ENCODE results near the gene RAPGEF4.
"Not testable (repeated sequence)": the region's sequence is repeated elsewhere in the genome, so short reads cannot be mapped to it uniquely, and the experiment has no call there.

The RAPGEF4 gene

DNA sequence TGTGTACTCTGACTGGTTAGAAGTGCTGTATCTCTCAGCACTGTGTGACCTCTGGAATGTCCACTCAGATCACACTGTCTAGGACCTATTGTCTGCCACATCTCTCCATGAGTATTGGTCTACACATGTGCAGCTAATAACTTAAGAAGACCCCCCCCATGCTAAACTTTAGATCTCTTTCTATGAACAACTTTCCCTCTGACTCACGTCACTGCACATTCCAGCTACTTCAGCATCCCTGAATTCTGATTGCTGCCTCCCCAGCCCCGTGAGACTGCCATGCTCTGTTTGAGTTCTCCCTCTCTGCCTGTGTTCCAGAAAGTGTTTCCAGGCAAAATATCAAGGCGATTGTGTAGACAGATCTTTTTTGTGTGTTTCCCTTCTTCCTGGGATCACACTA is 41.8 kb downstream of the RAPGEF4 start:
- no peak for DNase-seq

GRCh38 chr2:172782506-172783164 is 47.0 kb downstream of the RAPGEF4 start:
- no peak for DNase-seq

GRCh38 chr2:172783165-172783898 is 47.7 kb downstream of the RAPGEF4 start:
- DNase-seq, result no peak

- no peak for DNase-seq
Observed at GRCh38 chr2:172788871-172789270, 53.2 kb downstream of the RAPGEF4 start.

- DNase-seq, result no peak
Observed at GRCh38 chr2:172790404-172790803, 54.8 kb downstream of the RAPGEF4 start.

GRCh38 chr2:172791953-172792352 is 56.3 kb downstream of the RAPGEF4 start:
- DNase-seq, result no peak

DNA sequence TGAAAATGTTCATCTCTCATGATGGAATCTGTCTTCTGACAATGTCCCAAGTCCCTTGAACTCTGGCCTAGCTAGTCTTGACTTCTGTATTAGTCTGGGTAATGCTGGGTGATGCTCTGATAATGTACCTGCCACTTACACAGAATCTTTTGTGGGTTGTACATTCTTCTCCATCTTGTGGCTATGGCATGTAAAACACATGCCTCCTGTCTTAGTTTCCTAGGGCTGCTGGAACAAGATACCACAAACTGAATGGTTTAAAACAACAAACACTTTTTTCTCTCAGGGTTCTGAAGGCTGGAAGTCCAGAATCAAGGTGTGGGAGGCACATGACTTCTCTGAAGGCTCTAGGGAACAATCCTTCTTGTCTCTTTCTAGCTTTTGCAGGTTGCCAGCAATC is 57.1 kb downstream of the RAPGEF4 start:
- no peak for DNase-seq

DNA sequence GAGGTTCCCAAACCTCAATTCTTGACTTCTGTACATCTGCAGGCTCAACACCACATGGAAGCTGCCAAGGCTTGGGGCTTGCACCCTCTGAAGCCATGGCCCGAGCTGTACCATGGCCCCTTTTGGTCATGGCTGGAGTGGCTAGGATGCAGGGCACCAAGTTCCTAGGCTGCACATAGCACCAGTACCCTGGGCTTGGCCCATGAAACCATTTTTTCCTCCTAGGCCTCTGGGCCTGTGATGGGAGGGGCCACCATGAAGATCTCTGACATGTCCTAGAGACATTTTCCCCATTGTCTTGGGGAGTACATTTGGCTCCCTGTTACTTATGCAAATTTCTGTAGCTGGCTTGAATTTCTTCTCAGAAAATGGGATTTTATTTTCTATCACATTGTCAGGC is 67.7 kb downstream of the RAPGEF4 start:
- DNase-seq, result not testable (repeated sequence)

DNA sequence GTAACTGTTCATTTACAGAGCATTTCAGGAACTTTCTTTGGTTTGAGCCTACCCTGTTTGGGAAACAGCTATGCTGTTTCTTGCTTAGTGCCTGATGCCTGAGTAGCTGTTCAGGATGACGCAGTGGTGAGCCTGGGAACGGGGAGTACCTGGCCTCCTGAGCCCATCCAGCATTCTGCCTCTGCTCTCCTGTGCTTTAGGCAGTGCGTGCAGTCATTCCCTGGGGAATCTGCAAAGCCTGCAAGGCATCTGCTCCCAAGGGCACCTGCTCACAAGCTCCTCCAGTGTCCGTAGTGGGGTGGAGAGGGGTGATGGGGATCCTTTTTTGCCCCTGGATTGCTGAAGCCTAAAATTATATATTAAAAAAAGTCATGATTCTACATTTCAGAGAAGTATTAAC is 68.8 kb downstream of the RAPGEF4 start:
- no peak for DNase-seq

DNA sequence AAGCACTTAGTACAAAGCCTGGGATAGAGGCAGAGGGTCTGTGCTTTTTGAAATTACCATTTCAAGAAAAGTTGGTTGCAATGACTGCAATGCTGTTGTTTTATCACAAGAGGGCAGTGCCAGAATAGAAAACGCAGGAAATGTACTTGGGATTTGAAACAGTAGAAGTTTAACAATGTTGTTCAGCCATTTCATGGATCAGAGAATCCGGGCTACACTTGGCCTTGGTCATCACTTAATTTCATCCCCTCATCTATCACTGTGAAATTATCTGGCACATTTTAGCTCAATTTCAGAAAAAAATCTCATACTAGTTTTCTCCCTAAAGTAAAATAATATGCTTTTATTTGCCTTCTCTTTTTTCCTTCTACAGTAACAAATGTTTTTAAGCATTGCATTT is 70.8 kb downstream of the RAPGEF4 start:
- no peak for DNase-seq

DNA sequence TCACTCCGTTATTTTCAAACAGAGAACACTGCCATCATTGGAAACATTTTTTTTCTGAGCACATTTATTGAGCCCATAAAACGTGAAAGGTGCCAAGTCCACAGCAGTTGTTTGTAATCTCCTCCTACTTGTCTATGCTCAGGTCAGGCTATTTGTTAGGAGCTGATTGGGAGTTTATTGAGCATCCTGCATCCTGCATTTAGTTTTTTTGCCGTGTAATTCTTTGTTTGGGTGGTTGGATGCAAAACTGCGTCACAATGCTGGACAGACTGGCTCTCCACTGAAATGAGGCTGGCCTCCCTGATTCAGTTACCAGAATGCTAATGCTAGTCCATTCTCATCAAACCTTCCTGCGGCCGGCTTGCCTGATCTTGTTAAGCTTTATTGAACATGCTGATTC is 71.4 kb downstream of the RAPGEF4 start:
- DNase-seq, result no peak

- no peak for DNase-seq
Observed at GRCh38 chr2:172808156-172808555, 72.5 kb downstream of the RAPGEF4 start.

GRCh38 chr2:172811027-172811426 is 75.4 kb downstream of the RAPGEF4 start:
- no peak for DNase-seq

DNA sequence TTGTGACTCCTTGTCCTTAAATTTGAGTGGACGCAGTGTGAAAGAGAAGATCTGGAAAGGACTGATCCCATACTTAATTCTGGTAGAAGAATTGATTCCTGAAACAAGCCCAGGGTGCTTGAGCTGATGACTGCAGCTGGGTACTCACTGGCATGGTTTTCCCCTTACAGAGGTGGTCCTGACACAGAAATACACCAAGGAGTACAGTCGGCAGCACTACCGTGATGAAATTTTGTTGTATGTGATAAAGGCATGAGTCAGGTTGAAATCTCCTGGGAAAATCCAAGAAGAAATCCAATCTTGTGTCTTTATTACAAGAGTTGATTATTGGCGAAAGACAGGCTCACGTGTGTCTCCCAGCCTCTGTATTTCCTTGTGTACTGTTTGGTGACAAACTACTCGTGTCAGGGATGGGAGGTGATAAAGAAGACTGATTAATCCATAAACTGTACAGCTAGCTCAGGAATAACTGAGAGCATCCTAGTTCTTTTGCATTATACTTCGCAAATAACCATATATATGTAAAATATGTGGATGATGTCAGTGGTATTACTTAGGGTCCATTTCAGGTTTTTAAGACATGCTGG is 76.6 kb downstream of the RAPGEF4 start:
- DNase-seq, result no peak

DNA sequence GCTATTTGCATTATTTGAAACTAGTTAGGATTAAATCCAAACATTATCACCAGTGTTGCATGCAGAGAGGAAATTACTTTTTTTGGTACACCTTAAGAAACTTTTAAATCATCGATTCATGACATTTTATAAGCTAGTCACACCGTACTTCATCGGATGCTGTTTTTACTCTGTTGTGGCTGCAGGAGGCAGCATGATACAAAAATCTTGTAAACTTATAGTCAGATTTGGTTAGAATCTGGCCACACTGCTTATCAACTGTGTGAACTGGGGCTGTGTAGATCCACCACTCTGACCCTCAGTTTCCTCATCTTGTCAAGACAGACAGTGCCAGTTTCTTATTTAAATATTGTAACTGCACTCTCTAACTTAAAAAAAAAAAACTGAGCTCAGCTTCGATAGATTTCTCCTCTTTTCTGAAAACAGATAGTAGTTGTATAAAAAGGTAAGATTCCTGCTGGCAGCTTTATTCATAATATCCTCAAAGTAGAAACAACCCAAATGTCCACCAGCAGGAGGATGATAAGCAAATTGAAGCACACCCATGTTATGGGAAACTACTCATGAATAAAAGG is 77.8 kb downstream of the RAPGEF4 start:
- no peak for DNase-seq

DNA sequence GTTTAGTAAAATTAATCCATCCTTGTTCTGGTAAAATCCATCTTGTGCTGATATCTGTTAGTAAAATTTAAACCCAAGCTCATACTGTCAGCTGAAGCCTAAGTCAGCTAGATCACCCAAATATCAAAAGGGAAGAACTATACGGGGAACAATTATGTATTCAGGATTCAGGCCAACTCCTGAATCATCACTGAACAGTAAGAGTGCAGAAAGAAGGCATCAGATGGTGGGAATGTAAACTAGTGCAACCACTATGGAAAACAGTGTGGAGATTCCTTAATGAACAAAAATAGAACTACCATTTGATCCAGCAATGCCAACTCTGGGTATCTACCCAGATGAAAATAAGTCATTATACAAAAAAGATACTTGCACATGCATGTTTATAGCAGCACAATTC is 81.8 kb downstream of the RAPGEF4 start:
- no peak for DNase-seq

DNA sequence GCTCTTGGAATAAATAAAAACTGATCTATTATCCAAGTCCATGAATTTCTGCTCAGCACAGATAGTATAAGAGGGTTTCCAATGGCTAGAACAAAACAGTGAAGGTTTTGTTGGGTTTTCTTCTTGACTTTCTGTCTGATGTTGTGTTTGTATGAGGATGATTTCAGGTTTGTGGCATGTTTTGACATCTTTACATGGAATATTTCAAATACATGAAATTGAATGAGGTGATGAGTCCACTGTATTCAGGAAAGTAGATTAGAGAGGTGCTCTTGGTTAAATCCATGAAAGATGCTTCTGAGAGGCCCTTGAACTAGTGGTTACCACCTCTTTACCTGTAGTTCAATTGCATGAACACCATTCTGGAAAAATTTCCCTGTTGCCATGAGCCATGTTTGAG is 84.3 kb downstream of the RAPGEF4 start:
- no peak for DNase-seq

DNA sequence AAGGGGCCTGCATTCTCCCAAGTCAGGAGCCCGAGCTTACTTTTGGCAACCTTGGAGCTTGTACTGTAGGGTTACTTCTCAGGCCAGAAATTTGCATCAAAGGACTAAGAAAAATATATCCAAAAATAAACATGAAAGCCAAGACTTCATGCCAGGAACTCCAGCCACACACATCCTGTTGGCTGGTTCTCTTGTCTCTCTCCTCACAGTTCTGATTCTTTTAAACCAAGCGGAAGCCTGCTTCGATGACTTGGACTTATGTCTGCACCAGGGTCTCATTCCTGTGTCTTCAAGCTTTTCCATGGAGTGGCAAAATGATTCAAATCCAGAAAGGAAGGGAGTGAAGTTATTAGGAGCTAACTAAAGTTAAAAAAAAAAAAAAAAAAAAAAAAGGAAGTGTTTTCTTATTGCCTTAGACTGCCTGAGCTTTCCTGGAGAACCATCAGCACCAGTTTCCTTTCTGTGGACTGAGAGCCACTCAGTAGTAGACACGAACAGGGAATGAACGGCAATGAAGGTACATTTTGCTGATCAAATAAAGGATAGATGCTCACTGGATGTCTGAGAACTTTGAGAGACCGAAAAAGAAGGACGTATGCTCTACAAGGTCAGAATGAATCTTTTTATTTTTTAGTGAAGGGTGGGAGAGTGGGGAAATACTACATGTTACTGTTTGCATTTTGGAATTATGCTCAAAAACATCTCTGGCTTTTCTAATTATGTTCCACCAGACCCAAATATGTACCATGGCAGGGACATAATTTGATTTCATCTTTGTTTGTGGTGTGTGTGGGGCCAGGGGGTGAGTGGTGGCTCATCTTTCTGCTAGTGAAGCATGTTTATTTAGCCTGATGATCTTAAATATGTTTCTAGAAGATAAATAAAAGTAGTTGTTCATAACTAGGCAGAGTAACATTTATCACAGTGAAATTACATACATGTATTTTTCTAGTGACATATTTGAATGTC is 86.0 kb downstream of the RAPGEF4 start:
- no peak for DNase-seq

- no peak for DNase-seq
Observed at GRCh38 chr2:172822585-172822984, 86.9 kb downstream of the RAPGEF4 start.

- DNase-seq, result no peak
Observed at GRCh38 chr2:172823261-172823850, 87.7 kb downstream of the RAPGEF4 start.

DNA sequence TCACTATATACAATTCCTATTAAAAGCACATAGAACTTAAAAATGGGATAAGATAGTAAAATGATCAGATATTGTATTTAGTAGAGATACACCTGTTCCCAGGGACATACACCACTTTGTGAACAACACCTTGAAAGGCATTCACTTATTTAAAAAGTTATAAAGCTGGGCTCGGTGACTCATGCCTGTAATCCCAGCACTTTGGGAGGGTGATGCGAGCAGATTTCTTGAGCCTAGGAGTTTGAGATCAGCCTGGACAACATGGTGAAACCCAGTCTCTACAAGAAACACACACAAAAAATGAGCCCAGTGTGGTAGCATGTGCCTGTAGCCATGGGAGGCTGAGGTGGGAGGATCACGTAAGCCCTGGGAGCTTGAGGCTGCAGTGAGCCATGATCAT is 90.9 kb downstream of the RAPGEF4 start:
- no peak for DNase-seq

DNA sequence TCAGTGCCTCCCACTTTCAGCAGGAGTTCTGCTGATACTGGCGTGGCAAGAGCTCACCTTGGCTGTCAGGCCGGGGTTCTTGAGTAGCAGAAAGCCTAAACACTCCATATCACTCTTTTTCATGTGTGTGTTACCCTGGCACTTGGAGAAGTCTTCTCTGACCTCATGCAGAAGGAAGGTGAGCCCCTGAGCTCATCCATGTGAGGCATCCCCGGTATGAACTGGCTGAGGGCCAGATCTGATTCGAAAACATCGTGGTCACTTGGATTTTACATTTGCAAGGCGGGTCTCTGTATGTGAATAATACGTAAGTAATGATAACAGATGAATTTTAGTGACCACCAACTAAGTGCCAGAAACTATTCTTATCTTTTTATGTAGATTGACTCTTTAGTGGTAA is 93.6 kb downstream of the RAPGEF4 start:
- DNase-seq, result no peak
